HG02938 (cell line): Measurements from ENCODE around the gene SPATA9.

Experiments used
- ATAC-seq: cut with Tn5 transposase; IDR thresholded peaks from one replicate; pipeline ENCODE4 v1.9.1; 2021; ENCODE audit warnings: mild to moderate bottlenecking, moderate library complexity; ENCODE audit not compliant: unreplicated experiment

SPATA9 gene

GRCh38 chr5:95620870-95621838 lies 61.6 kb downstream of the SPATA9 start:
- ATAC-seq = peak; percentile 38

GRCh38 chr5:95620030-95620869 lies 62.5 kb downstream of the SPATA9 start, which contains the start of gene GPR150:
Gene GPR150 (plus strand): TSS chr5:95620087. CDS start chr5:95620276, 189 bp downstream.
- peak; percentile 59 for ATAC-seq

- ATAC-seq = no peak
Observed at GRCh38 chr5:95619514-95620029, 63.2 kb downstream of the SPATA9 start.

- ATAC-seq = no peak
Observed at GRCh38 chr5:95619096-95619495, 63.7 kb downstream of the SPATA9 start.

GRCh38 chr5:95617057-95617456 lies 65.7 kb downstream of the SPATA9 start:
- no peak for ATAC-seq

GRCh38 chr5:95615164-95615467 lies 67.7 kb downstream of the SPATA9 start:
- ATAC-seq = peak; percentile 59

- ATAC-seq = no peak
Observed at GRCh38 chr5:95613514-95613913, 69.3 kb downstream of the SPATA9 start.

GRCh38 chr5:95611396-95611795 lies 71.4 kb downstream of the SPATA9 start:
- no peak for ATAC-seq

GRCh38 chr5:95610546-95610945 lies 72.2 kb downstream of the SPATA9 start:
- ATAC-seq = no peak

- ATAC-seq = no peak
Observed at GRCh38 chr5:95609711-95610110, 73.1 kb downstream of the SPATA9 start.
